HG03469 (cell line): Measurements from ENCODE around the gene LRRC71.

Source experiments
- ATAC-seq: cut with Tn5 transposase; IDR thresholded peaks from one replicate; pipeline ENCODE4 v1.9.1; 2021; ENCODE audit warnings: mild to moderate bottlenecking, moderate library complexity, moderate number of reproducible peaks; ENCODE audit not compliant: unreplicated experiment

The LRRC71 gene

DNA sequence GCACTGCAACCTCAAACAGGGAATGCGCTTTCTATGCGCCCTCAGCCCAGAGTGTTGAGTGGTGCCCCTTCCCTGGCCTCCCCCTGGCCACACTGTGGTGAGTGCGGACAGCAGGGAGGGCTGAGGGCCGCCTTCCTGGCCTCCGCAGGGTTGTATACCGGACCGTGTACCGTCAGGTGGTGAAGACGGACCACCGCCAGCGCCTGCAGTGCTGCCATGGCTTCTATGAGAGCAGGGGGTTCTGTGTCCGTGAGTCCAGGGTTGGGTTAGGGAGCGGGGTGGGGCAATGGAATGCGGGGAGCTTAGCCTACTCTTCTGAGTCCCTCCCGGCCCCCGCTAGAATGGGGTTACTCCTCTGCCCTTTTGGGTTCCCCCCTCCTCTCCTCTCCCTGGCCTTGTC is 15.3 kb upstream of the LRRC71 start:
- no peak for ATAC-seq

DNA sequence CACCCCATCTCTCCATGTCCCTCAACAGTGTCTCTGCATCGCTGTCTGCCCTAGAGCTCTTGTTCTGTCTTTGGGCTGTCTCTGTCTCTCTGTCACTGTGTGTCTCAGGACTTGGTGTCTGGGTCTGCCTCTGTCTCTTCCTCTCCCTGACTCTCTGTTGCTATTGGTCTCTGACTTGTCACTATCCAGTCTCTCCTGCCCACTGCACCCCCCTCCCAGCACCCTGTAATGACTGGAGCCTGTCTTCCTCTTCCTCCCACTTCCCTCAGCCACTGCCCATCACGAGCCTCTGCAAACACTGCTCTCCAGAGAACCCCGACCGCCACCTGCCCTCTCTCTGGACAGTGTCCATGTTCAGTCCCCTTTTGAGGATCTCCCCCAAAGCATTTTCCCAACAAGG is 14.8 kb upstream of the LRRC71 start:
- ATAC-seq, result no peak

- ATAC-seq, result no peak
Observed at GRCh38 chr1:156906206-156906906, 14.1 kb upstream of the LRRC71 start.

GRCh38 chr1:156908541-156908940 is 11.9 kb upstream of the LRRC71 start:
- no peak for ATAC-seq

DNA sequence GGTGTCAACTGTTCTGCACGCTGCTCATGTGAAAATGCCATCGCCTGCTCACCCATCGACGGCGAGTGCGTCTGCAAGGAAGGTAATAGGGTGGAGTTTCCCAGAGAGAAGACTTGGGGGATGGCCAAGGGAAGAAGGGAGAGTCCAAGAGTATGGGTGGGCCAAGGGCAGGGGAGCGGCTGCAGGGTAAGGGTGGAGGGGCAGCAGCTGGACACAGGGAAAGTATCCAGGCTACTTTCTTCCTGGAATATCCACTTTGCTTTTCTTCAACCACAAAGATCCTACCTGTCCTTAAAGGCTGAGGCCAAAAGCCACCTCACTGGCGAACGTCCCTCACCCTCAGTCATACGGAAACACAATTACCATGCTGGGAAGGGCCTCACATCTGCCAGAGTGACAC is 11.5 kb upstream of the LRRC71 start:
- no peak for ATAC-seq

GRCh38 chr1:156909671-156910070 is 10.8 kb upstream of the LRRC71 start:
- ATAC-seq, result no peak

DNA sequence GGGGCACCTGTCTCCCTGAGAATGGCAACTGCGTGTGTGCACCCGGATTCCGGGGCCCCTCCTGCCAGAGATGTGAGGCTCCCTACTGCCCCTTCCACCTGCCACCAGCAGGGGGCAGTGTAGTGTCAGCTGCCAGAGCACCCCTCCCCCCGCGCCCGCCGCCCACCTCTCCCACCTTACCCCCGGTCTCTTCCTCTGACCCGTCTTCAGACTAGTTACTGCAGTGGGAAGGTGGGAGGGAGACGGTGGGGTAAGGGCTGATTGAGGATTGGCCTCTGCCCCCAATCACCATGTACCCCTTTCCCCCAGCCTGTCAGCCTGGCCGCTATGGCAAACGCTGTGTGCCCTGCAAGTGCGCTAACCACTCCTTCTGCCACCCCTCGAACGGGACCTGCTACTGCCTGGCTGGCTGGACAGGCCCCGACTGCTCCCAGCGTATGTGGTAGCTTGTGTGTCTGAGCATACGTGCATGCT is 10.1 kb upstream of the LRRC71 start:
- ATAC-seq, result no peak

GRCh38 chr1:156911577-156912298 is 8.7 kb upstream of the LRRC71 start:
- ATAC-seq, result no peak

DNA sequence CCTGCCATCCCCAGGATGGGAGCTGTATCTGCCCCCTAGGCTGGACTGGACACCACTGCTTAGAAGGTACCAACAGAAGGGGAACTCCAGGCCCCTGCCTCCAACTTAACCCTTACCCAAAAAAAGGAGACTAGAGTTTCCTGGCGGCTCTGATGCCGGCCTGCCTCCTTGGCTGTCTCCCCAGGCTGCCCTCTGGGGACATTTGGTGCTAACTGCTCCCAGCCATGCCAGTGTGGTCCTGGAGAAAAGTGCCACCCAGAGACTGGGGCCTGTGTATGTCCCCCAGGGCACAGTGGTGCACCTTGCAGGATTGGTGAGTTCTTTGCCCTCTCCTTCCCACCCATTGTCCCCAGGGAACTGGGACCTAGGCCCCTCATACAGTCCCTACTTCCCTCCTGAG is 8.1 kb upstream of the LRRC71 start:
- ATAC-seq, result no peak

- no peak for ATAC-seq
Observed at GRCh38 chr1:156912861-156913808, 7.3 kb upstream of the LRRC71 start.

GRCh38 chr1:156913809-156914387 is 6.5 kb upstream of the LRRC71 start:
- ATAC-seq, result no peak

DNA sequence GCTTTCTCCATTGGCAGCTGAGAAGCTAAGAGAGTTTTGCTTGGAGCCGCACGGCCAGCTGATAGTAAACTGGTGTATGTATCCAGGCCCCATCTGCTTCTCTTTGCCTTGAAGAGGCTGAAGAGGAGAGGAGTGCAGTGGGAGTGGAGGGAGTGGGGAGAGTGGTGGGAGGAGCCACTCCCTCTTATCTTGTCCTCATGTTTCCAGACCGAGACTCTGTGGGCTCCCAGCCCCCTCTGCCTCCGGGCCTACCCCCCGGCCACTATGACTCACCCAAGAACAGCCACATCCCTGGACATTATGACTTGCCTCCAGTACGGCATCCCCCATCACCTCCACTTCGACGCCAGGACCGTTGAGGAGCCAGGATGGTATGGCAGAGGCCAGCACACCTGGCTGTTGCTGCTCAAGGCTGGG is 6.0 kb upstream of the LRRC71 start:
- no peak for ATAC-seq

- ATAC-seq, result no peak
Observed at GRCh38 chr1:156921053-156921529, 659 bp downstream of the LRRC71 start.

- ATAC-seq, result no peak
Observed at GRCh38 chr1:156922986-156923669, 2.7 kb downstream of the LRRC71 start.

GRCh38 chr1:156923670-156924477 is 3.4 kb downstream of the LRRC71 start:
- ATAC-seq, result no peak

DNA sequence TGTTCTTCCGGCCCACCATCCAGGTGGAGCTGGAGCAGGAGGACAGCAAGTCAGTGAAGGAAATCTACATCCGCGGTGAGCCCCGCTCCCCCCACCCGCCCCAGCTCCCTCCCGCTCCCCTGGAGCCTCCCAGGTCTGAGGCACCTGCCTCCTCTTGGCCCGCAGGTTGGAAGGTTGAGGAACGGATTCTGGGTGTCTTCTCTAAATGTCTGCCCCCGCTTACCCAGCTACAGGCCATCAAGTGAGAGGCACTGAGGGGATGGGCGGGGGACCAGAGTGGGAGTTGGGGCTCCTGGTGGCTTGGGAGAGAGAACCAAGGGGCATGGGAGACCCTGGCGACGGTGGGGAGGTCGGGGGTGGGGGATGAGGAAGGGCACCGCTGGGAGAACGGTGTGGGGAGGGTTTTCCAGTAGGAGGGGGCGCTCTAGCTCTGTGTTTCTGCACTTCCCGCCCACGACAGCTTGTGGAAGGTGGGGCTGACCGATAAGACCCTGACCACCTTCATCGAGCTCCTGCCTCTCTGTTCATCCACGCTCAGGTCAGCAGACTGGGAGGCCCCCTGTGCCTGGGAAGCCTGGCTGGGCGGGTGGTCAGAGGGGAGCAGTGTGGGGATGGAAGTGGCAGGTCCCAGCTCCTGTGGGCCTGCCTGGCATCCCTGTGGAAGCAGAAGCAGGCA is 4.2 kb downstream of the LRRC71 start:
- no peak for ATAC-seq

GRCh38 chr1:156925154-156926010 is 5.0 kb downstream of the LRRC71 start:
- no peak for ATAC-seq

DNA sequence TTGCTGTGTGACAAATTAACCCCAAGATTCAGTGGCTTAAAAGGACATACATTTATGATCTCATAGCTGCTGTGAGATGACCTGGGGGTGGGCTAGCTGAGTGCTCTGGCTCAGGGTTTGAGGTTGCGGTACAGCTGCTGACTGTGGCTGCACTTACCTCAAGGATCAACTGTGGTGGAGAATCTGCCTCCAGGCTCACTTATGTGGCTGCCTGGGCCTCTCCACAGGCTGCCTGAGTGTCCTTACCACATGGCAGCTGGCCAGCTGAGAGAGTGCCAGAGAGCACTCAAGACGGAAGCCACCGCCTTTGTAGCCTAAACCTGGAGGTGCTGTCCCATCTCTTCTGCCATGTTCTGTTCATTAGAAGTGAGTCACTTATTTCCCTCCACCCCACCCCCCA is 5.7 kb downstream of the LRRC71 start:
- no peak for ATAC-seq
